ENCODE data around the gene TMEM245.

TMEM245 gene

GRCh38 chr9:109101810-109102209 is 17.9 kb downstream of the TMEM245 start:
- no peak for DNase-seq (ENCODE audit: low read depth in 1 of 2, low spot score in 1 of 2)

DNA sequence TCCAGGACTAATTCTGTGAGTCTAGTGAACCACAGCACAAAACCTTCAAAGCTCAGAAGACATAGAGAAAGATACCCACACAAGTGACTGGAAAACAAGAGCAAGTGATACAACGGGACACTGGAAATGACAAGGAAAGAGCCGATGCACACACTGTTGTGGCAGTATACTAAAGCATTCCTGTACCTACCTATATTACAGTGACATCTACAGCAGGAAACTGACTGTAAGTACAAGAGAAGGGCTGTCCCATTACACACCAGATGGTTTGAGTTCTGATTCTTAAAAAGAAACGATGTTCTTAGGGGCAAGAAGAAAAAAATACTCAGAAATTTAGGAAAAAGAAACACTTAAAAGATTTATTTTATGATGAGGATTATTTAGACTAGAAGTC is 18.5 kb downstream of the TMEM245 start:
- no peak for DNase-seq (ENCODE audit: low read depth in 1 of 2, low spot score in 1 of 2)

DNA sequence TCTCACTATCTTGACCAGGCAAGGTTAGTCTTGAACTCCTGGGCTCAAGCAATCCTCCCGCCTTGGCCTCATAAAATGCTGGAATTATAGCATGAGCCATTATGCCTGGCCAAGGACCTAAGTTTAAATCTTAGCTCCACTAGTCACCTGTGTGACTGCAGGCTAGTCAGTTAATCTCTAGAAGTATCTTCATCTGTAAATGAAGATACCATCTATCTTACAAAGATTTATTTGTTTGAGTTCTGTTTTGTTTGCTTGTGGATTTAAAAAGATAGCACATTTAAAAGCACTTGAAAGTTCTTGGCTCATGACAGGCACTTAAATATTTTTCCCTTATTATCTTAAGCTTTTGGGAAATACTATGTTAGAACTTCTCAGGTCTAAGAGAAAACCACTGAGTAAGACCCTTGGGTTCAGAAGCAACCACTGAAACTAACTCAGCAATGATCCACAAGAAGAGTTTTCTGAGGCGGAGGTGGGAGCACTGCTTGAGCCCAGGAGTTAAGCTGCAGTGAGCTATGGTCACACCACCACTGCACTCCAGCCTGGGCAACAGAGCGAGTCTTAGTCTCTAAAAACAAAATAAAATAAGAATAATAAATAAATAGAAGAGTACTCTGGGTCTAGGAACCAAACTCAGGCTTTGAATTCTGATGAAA is 19.1 kb downstream of the TMEM245 start:
- no peak for DNase-seq (ENCODE audit: low read depth in 1 of 2, low spot score in 1 of 2)

DNA sequence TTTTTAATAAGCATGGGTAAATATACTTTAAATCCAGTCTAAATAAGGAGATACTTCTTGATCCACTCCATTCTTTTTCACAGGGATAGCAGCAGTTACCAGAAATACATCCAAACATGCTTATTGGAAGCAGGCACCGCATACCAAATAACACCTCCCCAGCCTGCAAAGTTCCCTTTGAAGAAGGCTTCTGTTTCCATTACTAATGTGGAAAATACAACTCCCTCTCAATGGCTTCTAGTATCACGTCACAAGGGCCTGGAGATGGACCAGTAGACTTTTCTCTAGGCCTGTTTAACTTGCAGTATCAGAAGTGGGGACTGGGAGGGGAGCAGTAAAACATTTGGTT is 20.8 kb downstream of the TMEM245 start:
- DNase-seq (ENCODE audit: low read depth in 1 of 2, low spot score in 1 of 2): no peak

DNA sequence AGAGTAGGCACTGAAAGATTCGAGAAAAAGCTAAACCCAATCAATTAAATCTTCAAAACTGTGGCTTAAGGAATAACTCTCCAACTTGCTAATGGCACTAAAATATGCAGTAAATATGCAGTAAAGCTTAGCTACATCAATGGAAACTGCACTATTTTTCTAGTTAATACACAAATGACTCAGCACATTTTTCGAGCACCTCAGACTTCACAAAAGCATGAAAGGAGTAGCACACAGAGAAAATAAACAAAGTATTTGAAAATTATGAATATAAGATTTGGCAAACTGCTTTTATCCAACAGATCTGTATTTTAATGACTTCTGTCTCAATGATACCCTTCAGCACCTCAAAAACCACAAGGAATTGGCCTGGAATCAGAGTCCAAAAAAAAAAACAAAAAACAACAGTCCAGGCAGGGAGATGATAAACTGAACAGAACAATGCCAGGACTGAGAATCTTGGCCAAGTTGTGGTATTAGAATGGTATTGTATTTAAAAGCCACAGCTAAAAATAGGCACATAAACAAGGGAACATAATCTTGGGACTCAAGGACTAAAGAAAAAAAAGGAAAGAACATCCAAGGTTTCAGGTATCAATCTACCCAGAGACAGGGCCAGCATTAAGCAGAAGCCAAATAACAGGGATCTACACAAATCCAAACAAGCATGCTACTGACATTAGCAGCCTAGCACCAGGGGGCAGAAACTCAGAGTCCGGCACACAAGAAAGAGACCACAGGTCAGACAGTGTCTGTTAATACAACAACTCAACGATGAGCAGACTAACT is 21.4 kb downstream of the TMEM245 start:
- no peak for DNase-seq (ENCODE audit: low read depth in 1 of 2, low spot score in 1 of 2)

GRCh38 chr9:109097146-109097545 is 22.6 kb downstream of the TMEM245 start:
- no peak for DNase-seq (ENCODE audit: low read depth in 1 of 2, low spot score in 1 of 2)

GRCh38 chr9:109095321-109095720 is 24.4 kb downstream of the TMEM245 start:
- DNase-seq (ENCODE audit: low read depth in 1 of 2, low spot score in 1 of 2): no peak

GRCh38 chr9:109094268-109094667 is 25.5 kb downstream of the TMEM245 start:
- DNase-seq (ENCODE audit: low read depth in 1 of 2, low spot score in 1 of 2): no peak

- no peak for DNase-seq (ENCODE audit: low read depth in 1 of 2, low spot score in 1 of 2)
These were observed 27.2 kb downstream of the TMEM245 start for GRCh38 chr9:109092587-109092986.

DNA sequence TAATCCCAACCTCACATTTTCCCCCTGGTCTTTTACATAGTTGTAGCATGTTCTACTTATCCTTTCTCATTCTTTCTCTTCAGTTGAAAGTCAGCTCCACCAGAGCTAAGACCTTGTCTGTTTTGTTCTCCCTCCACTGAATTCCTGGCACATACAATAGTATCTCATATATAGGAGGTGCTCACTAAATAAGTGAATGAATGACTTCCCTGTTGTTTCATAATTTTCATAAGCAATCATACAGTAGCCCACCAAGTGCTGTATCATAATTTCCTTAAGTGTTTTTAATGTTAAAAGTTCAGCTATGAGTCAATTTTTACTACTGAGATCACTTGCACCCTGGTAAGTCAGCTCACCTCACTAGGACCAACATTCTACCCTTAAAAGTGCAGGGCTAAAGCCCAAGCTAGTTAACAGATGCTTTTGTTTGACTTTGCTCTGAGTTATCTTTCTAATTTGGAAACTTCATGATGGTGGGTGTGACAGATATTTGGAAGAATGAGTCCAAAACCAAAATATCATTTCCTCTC is 27.6 kb downstream of the TMEM245 start:
- no peak for DNase-seq (ENCODE audit: low read depth in 1 of 2, low spot score in 1 of 2)

- no peak for DNase-seq (ENCODE audit: low read depth in 1 of 2, low spot score in 1 of 2)
These were observed 31.5 kb downstream of the TMEM245 start for GRCh38 chr9:109088221-109088620.

GRCh38 chr9:109087795-109088194 is 32.0 kb downstream of the TMEM245 start:
- DNase-seq (ENCODE audit: low read depth in 1 of 2, low spot score in 1 of 2): no peak

GRCh38 chr9:109086221-109086620 is 33.5 kb downstream of the TMEM245 start:
- no peak for DNase-seq (ENCODE audit: low read depth in 1 of 2, low spot score in 1 of 2)

GRCh38 chr9:109085510-109085909 is 34.2 kb downstream of the TMEM245 start:
- no peak for DNase-seq (ENCODE audit: low read depth in 1 of 2, low spot score in 1 of 2)

- no peak for DNase-seq (ENCODE audit: low read depth in 1 of 2, low spot score in 1 of 2)
These were observed 35.8 kb downstream of the TMEM245 start for GRCh38 chr9:109083813-109084405.

GRCh38 chr9:109083141-109083540 is 36.6 kb downstream of the TMEM245 start:
- no peak for DNase-seq (ENCODE audit: low read depth in 1 of 2, low spot score in 1 of 2)

DNA sequence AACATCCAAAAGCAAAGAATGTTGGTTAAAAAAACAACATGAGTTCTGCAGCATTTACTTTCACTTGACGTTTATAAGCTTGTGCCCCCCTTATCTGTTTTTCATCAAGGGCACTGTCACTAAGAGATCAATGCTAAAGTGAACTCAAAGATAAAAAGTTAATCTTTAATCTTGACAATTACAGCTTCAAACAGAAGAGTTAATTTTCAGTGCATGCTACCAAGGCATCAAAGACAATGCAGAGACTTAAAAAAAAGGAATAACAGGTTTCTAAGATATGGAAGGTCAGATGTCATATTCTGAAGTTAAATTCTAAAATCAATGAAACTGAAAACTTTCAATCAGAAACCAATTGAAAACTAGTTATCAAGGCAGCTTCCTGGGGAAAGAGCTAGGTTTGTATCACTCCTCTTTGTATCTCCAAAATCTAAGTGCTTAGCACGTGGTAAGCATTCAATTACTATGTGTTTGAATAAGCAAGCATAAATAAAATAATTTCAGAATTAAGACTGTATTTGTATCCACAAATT is 37.6 kb downstream of the TMEM245 start:
- DNase-seq (ENCODE audit: low read depth in 1 of 2, low spot score in 1 of 2): no peak

GRCh38 chr9:109074236-109074889 is 45.4 kb downstream of the TMEM245 start:
- no peak for DNase-seq (ENCODE audit: low read depth in 1 of 2, low spot score in 1 of 2)

GRCh38 chr9:109072821-109073435 is 46.8 kb downstream of the TMEM245 start:
- DNase-seq (ENCODE audit: low read depth in 1 of 2, low spot score in 1 of 2): no peak

DNA sequence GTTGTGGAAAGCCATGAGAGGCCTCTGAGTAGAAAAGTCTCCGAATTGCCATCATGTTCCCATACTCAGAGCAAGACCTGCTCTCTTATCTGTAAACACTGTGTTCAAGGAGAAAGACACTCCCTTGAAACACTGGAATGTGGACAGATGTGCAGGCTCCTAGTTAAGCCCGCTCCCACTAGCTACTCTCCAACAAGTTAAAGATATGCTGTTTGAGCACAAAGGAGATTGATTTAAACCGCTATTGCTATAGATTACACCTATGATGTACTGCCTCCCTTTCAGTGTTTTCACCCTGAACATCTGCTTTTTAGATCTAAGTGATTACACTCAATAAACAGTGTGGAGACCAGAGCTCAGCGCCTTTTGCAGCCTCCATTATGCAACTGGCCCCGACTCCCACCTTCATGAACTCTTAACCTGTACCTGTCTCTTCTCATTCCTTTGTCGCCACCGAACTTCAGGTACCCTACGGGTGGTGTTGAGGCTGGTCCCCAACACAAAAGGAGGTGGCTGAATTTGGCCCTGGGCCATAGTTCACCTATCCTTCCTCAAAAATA is 47.5 kb downstream of the TMEM245 start:
- no peak for DNase-seq (ENCODE audit: low read depth in 1 of 2, low spot score in 1 of 2)

DNA sequence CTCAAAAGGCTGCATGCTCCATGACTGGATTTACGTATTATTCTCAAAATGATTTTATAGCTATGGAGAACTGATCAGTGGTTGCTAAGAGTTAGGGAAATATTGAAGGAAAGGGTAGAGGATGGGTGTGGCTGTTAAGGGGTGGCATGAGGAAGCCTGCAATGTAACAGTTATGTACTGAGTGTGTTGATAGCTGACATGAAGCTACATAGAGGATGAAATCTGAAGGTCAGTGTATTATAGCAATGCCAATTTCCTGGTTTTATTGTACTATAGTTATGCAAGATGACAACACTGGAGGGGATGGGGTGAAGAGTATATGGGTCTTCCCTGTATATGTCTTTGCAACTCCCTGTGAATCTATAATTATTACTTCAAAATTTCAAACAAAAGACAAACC is 51.0 kb downstream of the TMEM245 start:
- DNase-seq (ENCODE audit: low read depth in 1 of 2, low spot score in 1 of 2): no peak
